Measurements from ENCODE around the gene HTT. TPM values are rescaled to one million over a fixed set of nuclear protein-coding genes. Genes with fewer than 3 reads are reported as not detected.
A peak's percentile ranks its signal among the peaks of the same experiment; 100 is the strongest.
"Not testable (repeated sequence)": the region's sequence is repeated elsewhere in the genome, so short reads cannot be mapped to it uniquely, and the experiment has no call there.

The HTT gene
- polyA plus RNA-seq, 2 donors, result 9.7 to 19.4 TPM

- Histone ChIP-seq H3K9me3 (ENCODE audit: control insufficient read depth in 2 of 2, insufficient read depth in 1 of 2, low read depth in 1 of 2, low read length in 1 of 2) (no peaks in the 10 kb centered on the region), H3K36me3 (ENCODE audit: control insufficient read depth in 2 of 2, insufficient read depth in 2 of 2, low read length in 1 of 2) (no peaks in the 10 kb centered on the region), H3K4me3 (ENCODE audit: low read depth in 1 of 2, low read length in 2 of 2) (no peak overlapping the region), H3K4me1 (ENCODE audit: control insufficient read depth in 2 of 2, insufficient read depth in 2 of 2, low read length in 1 of 2) (peaks cover 0 to 6% of the 10 kb centered on the region in 2 donors), H3K27me3 (ENCODE audit: control insufficient read depth in 1 of 2, insufficient read depth in 2 of 2, low read length in 2 of 2) (no peaks in the 10 kb centered on the region), H3K27ac (ENCODE audit: low read depth in 2 of 2, low read length in 1 of 2) (no peak overlapping the region)
- 76 to 82% methylated on average over 7 of the region's 7 CpGs for WGBS, 2 donors
Measured at GRCh38 chr4:3046162-3046561, 28.3 kb upstream of the HTT start.

GRCh38 chr4:3046623-3047022 is 27.9 kb upstream of the HTT start:
- Histone ChIP-seq H3K27ac (ENCODE audit: low read depth in 2 of 2, low read length in 1 of 2) (no peak overlapping the region), H3K9me3 (ENCODE audit: control insufficient read depth in 2 of 2, insufficient read depth in 1 of 2, low read depth in 1 of 2, low read length in 1 of 2) (no peaks in the 10 kb centered on the region), H3K4me3 (ENCODE audit: low read depth in 1 of 2, low read length in 2 of 2) (no peak overlapping the region), H3K36me3 (ENCODE audit: control insufficient read depth in 2 of 2, insufficient read depth in 2 of 2, low read length in 1 of 2) (no peaks in the 10 kb centered on the region), H3K4me1 (ENCODE audit: control insufficient read depth in 2 of 2, insufficient read depth in 2 of 2, low read length in 1 of 2) (peaks cover 0 to 6% of the 10 kb centered on the region in 2 donors), H3K27me3 (ENCODE audit: control insufficient read depth in 1 of 2, insufficient read depth in 2 of 2, low read length in 2 of 2) (no peaks in the 10 kb centered on the region)
- 82 to 89% methylated on average over 4 of the region's 4 CpGs for WGBS, 2 donors

GRCh38 chr4:3047464-3048286 is 26.8 kb upstream of the HTT start:
- Histone ChIP-seq H3K27ac (ENCODE audit: low read depth in 2 of 2, low read length in 1 of 2) (no peak overlapping the region), H3K27me3 (ENCODE audit: control insufficient read depth in 1 of 2, insufficient read depth in 2 of 2, low read length in 2 of 2) (no peaks in the 10 kb centered on the region), H3K36me3 (ENCODE audit: control insufficient read depth in 2 of 2, insufficient read depth in 2 of 2, low read length in 1 of 2) (no peaks in the 10 kb centered on the region), H3K4me3 (ENCODE audit: low read depth in 1 of 2, low read length in 2 of 2) (peak overlapping the region; percentile 5 to 29), H3K4me1 (ENCODE audit: control insufficient read depth in 2 of 2, insufficient read depth in 2 of 2, low read length in 1 of 2) (peaks cover 0 to 2% of the 10 kb centered on the region in 2 donors), H3K9me3 (ENCODE audit: control insufficient read depth in 2 of 2, insufficient read depth in 1 of 2, low read depth in 1 of 2, low read length in 1 of 2) (no peaks in the 10 kb centered on the region)
- 43 to 56% methylated on average over 20 of the region's 20 CpGs for WGBS, 2 donors

GRCh38 chr4:3051141-3051897 is 23.2 kb upstream of the HTT start:
- not testable (repeated sequence) for H3K36me3 ChIP-seq (ENCODE audit: control insufficient read depth in 2 of 2, insufficient read depth in 2 of 2, low read length in 1 of 2); H3K4me1 ChIP-seq (ENCODE audit: control insufficient read depth in 2 of 2, insufficient read depth in 2 of 2, low read length in 1 of 2); H3K4me3 ChIP-seq (ENCODE audit: low read depth in 1 of 2, low read length in 2 of 2); H3K27me3 ChIP-seq (ENCODE audit: control insufficient read depth in 1 of 2, insufficient read depth in 2 of 2, low read length in 2 of 2); H3K27ac ChIP-seq (ENCODE audit: low read depth in 2 of 2, low read length in 1 of 2); H3K9me3 ChIP-seq (ENCODE audit: control insufficient read depth in 2 of 2, insufficient read depth in 1 of 2, low read depth in 1 of 2, low read length in 1 of 2)
- 82 to 92% methylated on average over 10 to 12 of the region's 12 CpGs for WGBS, 2 donors

GRCh38 chr4:3054169-3054759 is 20.2 kb upstream of the HTT start:
- Histone ChIP-seq H3K27ac (ENCODE audit: low read depth in 2 of 2, low read length in 1 of 2) (no peak overlapping the region), H3K4me3 (ENCODE audit: low read depth in 1 of 2, low read length in 2 of 2) (no peak overlapping the region), H3K36me3 (ENCODE audit: control insufficient read depth in 2 of 2, insufficient read depth in 2 of 2, low read length in 1 of 2) (no peaks in the 10 kb centered on the region), H3K9me3 (ENCODE audit: control insufficient read depth in 2 of 2, insufficient read depth in 1 of 2, low read depth in 1 of 2, low read length in 1 of 2) (no peaks in the 10 kb centered on the region), H3K27me3 (ENCODE audit: control insufficient read depth in 1 of 2, insufficient read depth in 2 of 2, low read length in 2 of 2) (no peaks in the 10 kb centered on the region), H3K4me1 (ENCODE audit: control insufficient read depth in 2 of 2, insufficient read depth in 2 of 2, low read length in 1 of 2) (no peaks in the 10 kb centered on the region)
- 98 to 99% methylated on average over 2 of the region's 2 CpGs for WGBS, 2 donors

- H3K27ac ChIP-seq (ENCODE audit: low read depth in 2 of 2, low read length in 1 of 2), result no peak overlapping the region
- 90 to 95% methylated on average over 6 of the region's 6 CpGs for WGBS, 2 donors
Measured at GRCh38 chr4:3059943-3060342, 14.5 kb upstream of the HTT start.

GRCh38 chr4:3060946-3061345 is 13.5 kb upstream of the HTT start:
- Histone ChIP-seq H3K27me3 (ENCODE audit: control insufficient read depth in 1 of 2, insufficient read depth in 2 of 2, low read length in 2 of 2) (no peaks in the 10 kb centered on the region), H3K36me3 (ENCODE audit: control insufficient read depth in 2 of 2, insufficient read depth in 2 of 2, low read length in 1 of 2) (no peaks in the 10 kb centered on the region), H3K4me3 (ENCODE audit: low read depth in 1 of 2, low read length in 2 of 2) (no peak overlapping the region), H3K9me3 (ENCODE audit: control insufficient read depth in 2 of 2, insufficient read depth in 1 of 2, low read depth in 1 of 2, low read length in 1 of 2) (no peaks in the 10 kb centered on the region), H3K27ac (ENCODE audit: low read depth in 2 of 2, low read length in 1 of 2) (no peak overlapping the region), H3K4me1 (ENCODE audit: control insufficient read depth in 2 of 2, insufficient read depth in 2 of 2, low read length in 1 of 2) (no peaks in the 10 kb centered on the region)
- WGBS, 2 donors, result 90 to 93% methylated on average over 6 of the region's 6 CpGs

More at GRCh38 chr4:3059943-3060342, 14.5 kb upstream of the HTT start:
- H3K27me3 ChIP-seq (ENCODE audit: control insufficient read depth in 1 of 2, insufficient read depth in 2 of 2, low read length in 2 of 2), result no peaks in the 10 kb centered on the region
- H3K36me3 ChIP-seq (ENCODE audit: control insufficient read depth in 2 of 2, insufficient read depth in 2 of 2, low read length in 1 of 2), result no peaks in the 10 kb centered on the region
- H3K9me3 ChIP-seq (ENCODE audit: control insufficient read depth in 2 of 2, insufficient read depth in 1 of 2, low read depth in 1 of 2, low read length in 1 of 2), result no peaks in the 10 kb centered on the region
- no peak overlapping the region for H3K4me3 ChIP-seq (ENCODE audit: low read depth in 1 of 2, low read length in 2 of 2)
- H3K4me1 ChIP-seq (ENCODE audit: control insufficient read depth in 2 of 2, insufficient read depth in 2 of 2, low read length in 1 of 2), result no peaks in the 10 kb centered on the region

GRCh38 chr4:3062471-3062870 is 12.0 kb upstream of the HTT start:
- Histone ChIP-seq H3K36me3 (ENCODE audit: control insufficient read depth in 2 of 2, insufficient read depth in 2 of 2, low read length in 1 of 2) (no peaks in the 10 kb centered on the region), H3K27me3 (ENCODE audit: control insufficient read depth in 1 of 2, insufficient read depth in 2 of 2, low read length in 2 of 2) (no peaks in the 10 kb centered on the region), H3K4me1 (ENCODE audit: control insufficient read depth in 2 of 2, insufficient read depth in 2 of 2, low read length in 1 of 2) (no peaks in the 10 kb centered on the region), H3K27ac (ENCODE audit: low read depth in 2 of 2, low read length in 1 of 2) (no peak overlapping the region), H3K4me3 (ENCODE audit: low read depth in 1 of 2, low read length in 2 of 2) (no peak overlapping the region), H3K9me3 (ENCODE audit: control insufficient read depth in 2 of 2, insufficient read depth in 1 of 2, low read depth in 1 of 2, low read length in 1 of 2) (no peaks in the 10 kb centered on the region)
- 92 to 94% methylated on average over 12 of the region's 12 CpGs for WGBS, 2 donors

GRCh38 chr4:3065551-3065950 is 8.9 kb upstream of the HTT start:
- Histone ChIP-seq H3K27ac (ENCODE audit: low read depth in 2 of 2, low read length in 1 of 2) (no peak overlapping the region), H3K4me3 (ENCODE audit: low read depth in 1 of 2, low read length in 2 of 2) (no peak overlapping the region), H3K4me1 (ENCODE audit: control insufficient read depth in 2 of 2, insufficient read depth in 2 of 2, low read length in 1 of 2) (no peaks in the 10 kb centered on the region), H3K27me3 (ENCODE audit: control insufficient read depth in 1 of 2, insufficient read depth in 2 of 2, low read length in 2 of 2) (no peaks in the 10 kb centered on the region), H3K9me3 (ENCODE audit: control insufficient read depth in 2 of 2, insufficient read depth in 1 of 2, low read depth in 1 of 2, low read length in 1 of 2) (no peaks in the 10 kb centered on the region), H3K36me3 (ENCODE audit: control insufficient read depth in 2 of 2, insufficient read depth in 2 of 2, low read length in 1 of 2) (no peaks in the 10 kb centered on the region)
- 82 to 85% methylated on average over 3 of the region's 3 CpGs for WGBS, 2 donors
